Glutamatergic neuron (in vitro differentiated cells): Measurements from ENCODE around the gene DNAH7. TPM values are rescaled to one million over a fixed set of nuclear protein-coding genes. Genes with fewer than 3 reads are reported as not detected.
A peak's percentile ranks its signal among the peaks of the same experiment; 100 is the strongest.

Experiments used
- DNase-seq: peaks from one replicate; pipeline ENCODE4 v3.0.0; 2022
- H3K27ac Mint-ChIP-seq: one replicate; pipeline ENCODE4 v1.8.0; 2020; ENCODE audit warnings: mild to moderate bottlenecking, mixed read lengths, inconsistent platforms; ENCODE audit not compliant: unreplicated experiment
- H3K27me3 Mint-ChIP-seq: one replicate; pipeline ENCODE4 v1.8.0; 2020; ENCODE audit warnings: mild to moderate bottlenecking, moderate library complexity, mixed read lengths, inconsistent platforms; ENCODE audit not compliant: unreplicated experiment
- H3K36me3 Mint-ChIP-seq: one replicate; pipeline ENCODE4 v1.8.0; 2020; ENCODE audit warnings: mild to moderate bottlenecking, mixed read lengths, inconsistent platforms; ENCODE audit not compliant: unreplicated experiment
- H3K4me1 Mint-ChIP-seq: one replicate; pipeline ENCODE4 v1.8.0; 2020; ENCODE audit warnings: mild to moderate bottlenecking, low read depth, mixed read lengths, inconsistent platforms; ENCODE audit not compliant: unreplicated experiment
- H3K4me3 Mint-ChIP-seq: one replicate; pipeline ENCODE4 v1.8.0; 2020; ENCODE audit warnings: mild to moderate bottlenecking, mixed read lengths, inconsistent platforms; ENCODE audit not compliant: unreplicated experiment
- H3K9me3 Mint-ChIP-seq: one replicate; pipeline ENCODE4 v1.8.0; 2020; ENCODE audit warnings: mild to moderate bottlenecking, moderate library complexity, mixed read lengths, inconsistent platforms; ENCODE audit not compliant: unreplicated experiment
- long read RNA-seq: library from polyadenylated mRNA; unstranded; transcript quantifications from one replicate; pipeline ENCODE4 v2.0.0, GENCODE V29; 2020; ENCODE audit not compliant: unreplicated experiment
- total RNA-seq: library from RNA; stranded (reverse); fragmentation: NEBNext Ultra II Directional; extraction: Animal tissue kit (Norgen Biotek cat#: 25700); gene quantifications from one replicate; pipeline ENCODE4 v1.2.1, GENCODE V29; 2021; ENCODE audit not compliant: unreplicated experiment
- TF ChIP-seq, protein P1 (sequence below): fragments of 200-600 bp; sonication (generic); IDR thresholded peaks from one replicate; pipeline ENCODE4 v1.5.0; 2021; ENCODE audit not compliant: partially characterized antibody, unreplicated experiment

Gene DNAH7
- 0.56 TPM for total RNA-seq
- long read RNA-seq = 0 reads

DNA sequence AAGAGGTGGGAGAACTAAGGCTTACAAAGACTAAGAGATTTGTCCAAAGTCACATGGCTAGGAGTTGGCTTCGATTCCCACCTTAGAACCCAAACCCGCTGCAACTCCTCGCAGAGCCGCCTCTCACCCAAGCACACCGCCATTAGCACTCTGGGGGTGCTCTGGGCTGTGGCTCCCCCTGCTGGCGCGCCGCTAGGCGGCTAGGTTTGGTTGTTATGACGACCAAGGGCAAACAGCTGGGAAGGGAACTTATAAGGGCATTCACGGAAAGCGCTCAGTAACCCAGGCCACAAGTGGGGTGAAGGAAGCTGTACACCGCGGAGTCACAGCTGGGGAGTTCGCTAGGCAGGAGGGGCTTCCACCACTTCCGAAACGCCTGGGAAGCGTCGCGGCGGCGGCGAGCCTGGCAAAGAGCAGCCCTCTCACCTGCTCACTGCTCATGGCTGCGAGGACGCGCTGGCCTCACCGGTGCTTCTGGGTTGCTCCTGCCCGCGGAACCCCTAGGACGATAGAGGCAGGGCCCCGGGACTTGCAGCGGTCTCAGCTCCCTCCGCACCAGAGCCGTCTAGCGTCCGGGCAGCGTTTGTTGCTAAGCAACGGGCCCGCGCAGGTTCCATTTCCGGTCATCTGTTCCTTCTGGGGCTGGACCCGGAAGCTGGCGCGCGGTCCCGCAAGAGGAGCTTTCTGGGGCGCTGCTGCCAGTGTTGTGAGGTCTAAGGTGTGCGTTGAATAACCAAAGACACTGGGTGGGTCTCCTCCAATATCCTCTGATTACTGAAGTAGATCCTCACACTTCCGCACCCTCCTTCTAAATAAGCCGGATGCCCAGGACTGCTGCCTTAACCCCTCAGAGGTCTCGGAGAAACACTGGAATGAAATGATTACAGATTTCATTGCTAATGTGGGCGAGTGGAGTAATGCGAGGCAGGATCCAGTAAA is at the start of gene DNAH7:
Gene DNAH7 (minus strand): TSS at position 567 of the 939 bp plus-strand sequence. CDS start 126 bp downstream, at position 441.
- Mint-ChIP-seq H3K27me3 (no peaks in the 10 kb centered on the region), H3K36me3 (no peaks in the 10 kb centered on the region), H3K27ac (peak within 1 kb of the TSS; percentile 91), H3K4me1 (no peaks in the 10 kb centered on the region), H3K4me3 (peak within 1 kb of the TSS; percentile 97), H3K9me3 (peaks cover 3% of the 10 kb centered on the region)
- TF ChIP-seq, protein P1, sequence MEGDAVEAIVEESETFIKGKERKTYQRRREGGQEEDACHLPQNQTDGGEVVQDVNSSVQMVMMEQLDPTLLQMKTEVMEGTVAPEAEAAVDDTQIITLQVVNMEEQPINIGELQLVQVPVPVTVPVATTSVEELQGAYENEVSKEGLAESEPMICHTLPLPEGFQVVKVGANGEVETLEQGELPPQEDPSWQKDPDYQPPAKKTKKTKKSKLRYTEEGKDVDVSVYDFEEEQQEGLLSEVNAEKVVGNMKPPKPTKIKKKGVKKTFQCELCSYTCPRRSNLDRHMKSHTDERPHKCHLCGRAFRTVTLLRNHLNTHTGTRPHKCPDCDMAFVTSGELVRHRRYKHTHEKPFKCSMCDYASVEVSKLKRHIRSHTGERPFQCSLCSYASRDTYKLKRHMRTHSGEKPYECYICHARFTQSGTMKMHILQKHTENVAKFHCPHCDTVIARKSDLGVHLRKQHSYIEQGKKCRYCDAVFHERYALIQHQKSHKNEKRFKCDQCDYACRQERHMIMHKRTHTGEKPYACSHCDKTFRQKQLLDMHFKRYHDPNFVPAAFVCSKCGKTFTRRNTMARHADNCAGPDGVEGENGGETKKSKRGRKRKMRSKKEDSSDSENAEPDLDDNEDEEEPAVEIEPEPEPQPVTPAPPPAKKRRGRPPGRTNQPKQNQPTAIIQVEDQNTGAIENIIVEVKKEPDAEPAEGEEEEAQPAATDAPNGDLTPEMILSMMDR = peak; percentile 93
- DNase-seq = peak; percentile 91

DNA sequence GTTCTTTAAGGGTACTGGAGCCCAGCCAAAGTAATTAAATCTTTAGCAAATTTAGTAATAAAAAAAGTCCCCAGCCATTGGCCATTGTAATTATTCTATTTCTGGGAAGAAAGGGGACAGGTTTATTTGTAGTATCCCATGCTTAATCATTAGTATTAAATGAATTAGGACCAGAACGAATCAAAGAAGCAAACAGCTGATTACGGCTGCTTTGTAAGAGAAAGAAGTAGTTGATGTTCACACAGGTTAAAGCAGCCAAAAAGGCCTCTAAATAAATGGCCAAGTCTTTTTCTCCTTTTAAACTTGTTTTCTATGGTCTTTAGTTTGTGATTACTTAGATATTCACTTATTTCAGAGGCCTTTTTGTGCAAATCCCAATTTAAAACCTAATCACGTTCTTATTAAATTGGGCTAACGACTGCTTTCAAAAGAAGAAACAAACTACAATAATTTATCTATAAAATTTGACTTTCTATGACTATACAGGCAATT is 48.6 kb upstream of the DNAH7 start:
- no peak for DNase-seq
- H3K4me3 Mint-ChIP-seq = no peak overlapping the region
- H3K27me3 Mint-ChIP-seq = no peaks in the 10 kb centered on the region

DNA sequence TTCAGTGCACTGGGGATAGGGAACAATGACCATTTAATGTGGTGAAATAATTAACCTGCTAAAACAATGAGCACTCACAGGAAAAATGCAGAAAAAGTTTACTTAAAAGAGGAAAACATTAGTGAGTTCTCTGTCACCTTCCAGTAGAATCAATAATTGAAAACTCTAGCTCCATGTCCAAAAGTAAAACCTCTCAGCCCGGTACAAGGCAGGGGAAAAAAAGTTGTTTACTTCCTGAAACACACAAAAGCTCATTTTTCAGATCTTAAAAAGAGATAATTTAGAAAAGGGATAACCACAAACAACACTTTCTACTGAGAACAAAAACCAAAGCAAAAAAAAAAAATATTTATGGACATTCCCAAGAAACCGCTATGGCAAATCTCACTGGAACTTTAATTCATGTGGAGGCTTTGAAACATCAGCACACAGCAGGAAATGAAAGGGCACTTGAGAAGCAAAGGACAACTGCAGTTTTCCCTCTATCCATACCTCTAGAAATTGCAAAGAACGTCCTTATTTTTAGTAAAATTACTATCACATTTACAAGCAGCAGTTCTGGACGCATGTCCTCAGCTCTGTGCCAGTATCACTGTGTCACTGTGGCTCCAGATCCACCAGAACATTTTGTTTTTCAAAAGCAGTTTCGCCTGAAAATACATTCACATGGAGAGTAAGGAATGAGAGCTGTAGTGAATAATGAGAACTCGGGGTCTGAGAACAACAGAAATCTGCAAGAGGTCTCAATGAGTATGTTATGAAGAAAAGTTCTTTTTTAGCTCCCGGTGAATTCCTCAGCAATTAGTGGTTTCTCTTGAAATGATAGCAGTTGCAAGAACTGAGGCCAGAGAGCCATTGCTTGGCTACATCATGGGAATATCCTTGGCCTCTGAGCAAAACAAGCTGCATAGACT is 44.7 kb upstream of the DNAH7 start:
- Mint-ChIP-seq H3K27me3 (no peaks in the 10 kb centered on the region), H3K4me1 (peaks cover 1% of the 10 kb centered on the region), H3K36me3 (no peaks in the 10 kb centered on the region), H3K27ac (no peak overlapping the region), H3K4me3 (no peak overlapping the region), H3K9me3 (no peaks in the 10 kb centered on the region)
- DNase-seq = no peak
- TF ChIP-seq, protein P1 = no peak

More for the DNA sequence above, 48.6 kb upstream of the DNAH7 start:
- no peak overlapping the region for H3K27ac Mint-ChIP-seq
- TF ChIP-seq, protein P1 = no peak
- H3K9me3 Mint-ChIP-seq = no peaks in the 10 kb centered on the region
- H3K36me3 Mint-ChIP-seq = no peaks in the 10 kb centered on the region
- peaks cover 1% of the 10 kb centered on the region for H3K4me1 Mint-ChIP-seq

DNA sequence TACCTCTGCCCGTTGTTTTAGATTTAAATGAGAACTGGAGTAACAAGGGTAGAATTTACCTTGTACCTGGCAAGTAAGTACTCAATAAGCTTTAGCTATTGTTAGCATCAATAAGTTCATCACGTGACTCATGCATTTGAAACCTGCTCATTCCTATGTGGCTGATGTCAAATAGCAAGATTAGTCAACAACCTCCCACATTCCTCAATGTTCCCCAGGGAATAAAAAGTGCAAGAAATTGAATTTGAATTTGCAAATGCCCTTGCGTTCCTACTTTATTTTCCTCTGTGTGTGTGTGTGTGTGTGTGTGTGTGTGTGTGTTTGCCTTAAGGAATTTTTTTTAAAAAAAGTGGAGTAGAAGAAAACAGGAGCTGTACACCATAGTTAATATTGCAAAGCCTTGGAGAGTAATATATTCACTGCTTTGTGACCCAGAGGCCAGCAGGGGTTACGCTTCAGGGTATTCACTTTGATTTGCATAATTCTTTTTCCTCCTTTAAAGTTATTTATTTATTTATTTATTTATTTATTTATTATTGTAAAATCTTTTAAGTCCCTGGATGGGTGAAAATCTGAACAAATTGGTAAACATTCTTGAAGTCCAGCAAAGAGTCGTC is 43.9 kb upstream of the DNAH7 start:
- Mint-ChIP-seq H3K4me1 (peaks cover 1% of the 10 kb centered on the region), H3K9me3 (no peaks in the 10 kb centered on the region), H3K27ac (no peak overlapping the region), H3K27me3 (no peaks in the 10 kb centered on the region), H3K36me3 (no peaks in the 10 kb centered on the region), H3K4me3 (no peak overlapping the region)
- DNase-seq = no peak
- TF ChIP-seq, protein P1 = no peak
